ENCODE data around the gene SLIT1.

DNA sequence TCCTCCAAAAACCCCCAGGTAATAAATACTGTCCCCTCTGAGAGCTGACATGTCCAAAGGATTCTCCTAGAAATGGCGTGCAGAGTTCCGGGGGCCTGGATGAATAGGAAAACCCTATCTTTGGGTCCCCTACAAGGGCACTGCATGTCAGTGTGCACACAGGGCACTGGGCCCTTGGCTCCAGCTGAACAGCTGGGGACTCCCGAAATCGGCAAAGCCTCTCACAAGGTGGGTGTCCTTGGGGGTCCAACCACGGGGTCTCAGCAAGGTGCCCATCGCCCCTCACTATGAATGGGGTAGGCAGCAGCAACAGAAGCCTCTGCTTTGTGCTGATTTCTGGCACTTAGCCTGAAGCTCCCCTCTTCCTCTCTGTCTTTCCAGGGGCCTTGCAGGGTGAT lies 46.1 kb downstream of the SLIT1 start:
- TF ChIP-seq YY1 (IDR thresholded peaks at IDR 0.05; ENCODE audit: low read depth) (no peak), EP300 (IDR thresholded peaks at IDR 0.05; ENCODE audit: borderline replicate concordance) (no peak), CREB1 (IDR thresholded peaks at IDR 0.05; ENCODE audit: low read depth) (no peak), EGR1 (IDR thresholded peaks at IDR 0.05) (no peak), REST (IDR thresholded peaks at IDR 0.05; ENCODE audit: low read depth) (no peak), RAD21 (IDR thresholded peaks at IDR 0.05; ENCODE audit: low read depth) (no peak), TCF12 (IDR thresholded peaks at IDR 0.05; ENCODE audit: low read depth) (no peak), TEAD4 (IDR thresholded peaks at IDR 0.05) (no peak)
- TF ChIP-seq, protein P1, sequence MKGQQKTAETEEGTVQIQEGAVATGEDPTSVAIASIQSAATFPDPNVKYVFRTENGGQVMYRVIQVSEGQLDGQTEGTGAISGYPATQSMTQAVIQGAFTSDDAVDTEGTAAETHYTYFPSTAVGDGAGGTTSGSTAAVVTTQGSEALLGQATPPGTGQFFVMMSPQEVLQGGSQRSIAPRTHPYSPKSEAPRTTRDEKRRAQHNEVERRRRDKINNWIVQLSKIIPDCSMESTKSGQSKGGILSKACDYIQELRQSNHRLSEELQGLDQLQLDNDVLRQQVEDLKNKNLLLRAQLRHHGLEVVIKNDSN (IDR thresholded peaks at IDR 0.05): no peak
